ENCODE measurements around the gene ARHGEF16. TPM values are rescaled to one million over a fixed set of nuclear protein-coding genes. Genes with fewer than 3 reads are reported as not detected.
A peak's percentile ranks its signal among the peaks of the same experiment; 100 is the strongest.

The ARHGEF16 gene
- total RNA-seq, 1 experiment from 2014 or later: not detected

DNA sequence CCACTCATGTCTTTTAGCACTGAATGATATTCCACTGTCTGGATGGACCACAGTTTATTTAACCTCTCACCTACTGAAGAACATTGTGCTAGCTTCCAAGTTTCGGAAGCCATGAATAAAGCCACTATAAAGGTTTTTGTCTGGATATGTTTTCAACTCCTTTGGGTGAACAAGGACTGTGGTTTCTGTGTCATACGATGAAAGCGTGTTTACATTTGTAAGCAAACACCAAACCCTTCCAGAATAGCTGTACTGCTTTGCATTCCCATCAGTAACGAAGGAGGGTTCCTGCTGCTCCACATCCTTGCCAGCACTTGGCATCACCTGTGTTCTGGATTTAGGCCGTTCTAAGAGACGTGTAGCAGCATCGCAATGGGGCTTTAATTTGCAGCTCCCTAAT, 10.7 kb upstream of the ARHGEF16 start:
- Histone ChIP-seq H3K9me2 (replicated peaks; ENCODE audit: insufficient read depth, low read length) (no peaks in the 10 kb centered on the region), H3K27ac (ENCODE audit: low read length) (no peak overlapping the region), H3K4me1 (ENCODE audit: low read length) (no peaks in the 10 kb centered on the region), H3K79me2 (ENCODE audit: low read length) (no peaks in the 10 kb centered on the region), H3K9me3 (ENCODE audit: low read length) (0 out of 2 replicates have a peak, but pooled peaks cover 3% of the 10 kb centered on the region), H3K9ac (ENCODE audit: low read length) (no peak overlapping the region), H3K4me3 (ENCODE audit: low read length) (no peak overlapping the region), H2AFZ (ENCODE audit: low read length) (no peak overlapping the region), H4K20me1 (ENCODE audit: insufficient read depth, low read depth, low read length) (no peaks in the 10 kb centered on the region), H3K27me3 (ENCODE audit: low read length) (no peaks in the 10 kb centered on the region), H3K36me3 (ENCODE audit: insufficient read depth, low read length) (no peaks in the 10 kb centered on the region), H3K4me2 (ENCODE audit: low read depth, low read length, poor library complexity, severe bottlenecking) (no peak overlapping the region)
- no peak for DNase-seq

DNA sequence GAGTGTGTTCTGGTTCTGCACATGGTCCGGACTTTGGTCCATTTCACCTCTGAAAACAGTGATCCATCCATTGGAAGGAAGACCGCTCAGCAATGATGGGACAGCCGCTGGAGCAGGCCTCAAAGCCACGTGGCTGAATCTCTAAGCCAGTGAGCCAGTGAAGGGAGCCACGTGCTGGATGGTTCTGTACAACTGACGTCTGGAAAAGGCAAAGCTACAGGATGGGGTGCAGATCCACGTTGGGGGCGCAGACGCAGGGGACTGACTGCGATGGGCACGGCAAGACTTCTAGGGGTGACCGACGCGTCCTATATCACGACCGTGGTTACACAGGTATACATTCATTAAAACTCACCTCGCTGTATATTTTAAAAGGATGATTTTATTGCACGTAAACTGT, 10.2 kb upstream of the ARHGEF16 start:
- Histone ChIP-seq H4K20me1 (ENCODE audit: insufficient read depth, low read depth, low read length) (no peaks in the 10 kb centered on the region), H3K4me1 (ENCODE audit: low read length) (no peaks in the 10 kb centered on the region), H3K27me3 (ENCODE audit: low read length) (no peaks in the 10 kb centered on the region), H2AFZ (ENCODE audit: low read length) (no peak overlapping the region), H3K9me2 (replicated peaks; ENCODE audit: insufficient read depth, low read length) (no peaks in the 10 kb centered on the region), H3K4me2 (ENCODE audit: low read depth, low read length, poor library complexity, severe bottlenecking) (no peak overlapping the region), H3K36me3 (ENCODE audit: insufficient read depth, low read length) (no peaks in the 10 kb centered on the region), H3K4me3 (ENCODE audit: low read length) (no peak overlapping the region), H3K79me2 (ENCODE audit: low read length) (no peaks in the 10 kb centered on the region), H3K9ac (ENCODE audit: low read length) (no peak overlapping the region), H3K9me3 (ENCODE audit: low read length) (0 out of 2 replicates have a peak, but pooled peaks cover 3% of the 10 kb centered on the region), H3K27ac (ENCODE audit: low read length) (no peak overlapping the region)
- DNase-seq: no peak

DNA sequence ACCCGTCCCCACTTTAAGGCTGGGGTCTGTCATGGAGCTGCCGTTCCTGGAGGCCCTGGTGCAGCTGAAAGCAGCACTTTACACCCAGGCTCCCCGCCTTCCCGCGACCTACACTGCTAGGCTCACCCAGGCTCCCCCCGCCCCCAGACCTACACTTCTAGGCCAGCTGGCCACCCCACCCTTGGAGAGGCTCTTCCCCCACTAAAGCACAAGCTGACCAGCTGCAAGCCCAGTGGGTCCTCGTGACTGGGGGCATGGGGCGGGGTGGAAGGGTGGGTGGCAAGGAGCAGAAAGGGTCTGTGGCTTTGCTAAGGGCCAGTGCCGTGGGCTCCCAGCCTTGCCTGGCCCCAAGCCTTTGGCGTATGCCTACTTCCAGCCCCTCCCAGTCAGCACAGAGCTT, 9.7 kb upstream of the ARHGEF16 start:
- Histone ChIP-seq H4K20me1 (ENCODE audit: insufficient read depth, low read depth, low read length) (no peaks in the 10 kb centered on the region), H3K4me3 (ENCODE audit: low read length) (no peak overlapping the region), H3K27ac (ENCODE audit: low read length) (no peak overlapping the region), H3K79me2 (ENCODE audit: low read length) (no peaks in the 10 kb centered on the region), H3K36me3 (ENCODE audit: insufficient read depth, low read length) (no peaks in the 10 kb centered on the region), H3K4me1 (ENCODE audit: low read length) (no peaks in the 10 kb centered on the region), H3K9me3 (ENCODE audit: low read length) (0 out of 2 replicates have a peak, but pooled peaks cover 3% of the 10 kb centered on the region), H3K9ac (ENCODE audit: low read length) (no peak overlapping the region), H3K27me3 (ENCODE audit: low read length) (no peaks in the 10 kb centered on the region), H3K4me2 (ENCODE audit: low read depth, low read length, poor library complexity, severe bottlenecking) (no peak overlapping the region), H2AFZ (ENCODE audit: low read length) (no peak overlapping the region), H3K9me2 (replicated peaks; ENCODE audit: insufficient read depth, low read length) (no peaks in the 10 kb centered on the region)
- DNase-seq: no peak

DNA sequence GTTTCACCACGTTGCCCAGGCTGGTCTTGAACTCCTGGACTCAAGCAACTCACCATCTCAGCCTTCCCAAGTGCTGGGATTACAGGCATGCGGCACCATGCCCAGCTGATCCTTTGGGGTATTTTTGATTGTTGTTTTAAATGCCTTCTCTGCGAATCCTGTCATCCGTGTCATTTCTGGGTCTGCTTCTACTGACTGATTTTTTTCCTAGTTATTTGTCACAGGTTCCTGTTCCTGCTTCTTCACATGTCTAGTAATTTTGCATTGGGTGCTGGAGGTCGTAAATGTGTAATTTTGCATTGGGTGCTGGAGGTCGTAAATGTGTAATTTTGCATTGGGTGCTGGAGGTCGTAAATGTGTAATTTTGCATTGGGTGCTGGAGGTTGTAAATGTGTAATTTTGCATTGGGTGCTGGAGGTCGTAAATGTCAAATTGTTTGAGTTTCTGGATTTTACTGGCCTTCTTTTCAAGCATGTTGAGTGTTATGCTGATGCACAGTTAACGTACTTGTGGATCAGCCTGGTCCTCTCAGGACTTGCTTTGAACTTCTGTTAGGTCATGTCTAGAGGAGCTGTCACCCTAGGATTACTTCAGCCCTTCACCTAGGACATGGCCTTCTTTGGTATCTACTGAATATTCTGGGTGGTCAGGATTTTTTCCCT, 4.1 kb upstream of the ARHGEF16 start:
- no peak overlapping the region for H3K27ac ChIP-seq (ENCODE audit: low read length)
- H3K36me3 ChIP-seq (ENCODE audit: insufficient read depth, low read length): no peaks in the 10 kb centered on the region
- H4K20me1 ChIP-seq (ENCODE audit: insufficient read depth, low read depth, low read length): peaks cover 5% of the 10 kb centered on the region; the same call in 1 of the 2 replicates
- H2AFZ ChIP-seq (ENCODE audit: low read length): no peak overlapping the region
- DNase-seq: no peak
- no peak overlapping the region for H3K4me3 ChIP-seq (ENCODE audit: low read length)
- no peaks in the 10 kb centered on the region for H3K9me2 ChIP-seq (replicated peaks; ENCODE audit: insufficient read depth, low read length)
- H3K79me2 ChIP-seq (ENCODE audit: low read length): no peaks in the 10 kb centered on the region
- H3K4me1 ChIP-seq (ENCODE audit: low read length): no peaks in the 10 kb centered on the region
- no peak overlapping the region for H3K9ac ChIP-seq (ENCODE audit: low read length)
- 0 out of 2 replicates have a peak, but pooled peaks cover 3% of the 10 kb centered on the region for H3K9me3 ChIP-seq (ENCODE audit: low read length)
- no peak overlapping the region for H3K4me2 ChIP-seq (ENCODE audit: low read depth, low read length, poor library complexity, severe bottlenecking)
- H3K27me3 ChIP-seq (ENCODE audit: low read length): no peaks in the 10 kb centered on the region

DNA sequence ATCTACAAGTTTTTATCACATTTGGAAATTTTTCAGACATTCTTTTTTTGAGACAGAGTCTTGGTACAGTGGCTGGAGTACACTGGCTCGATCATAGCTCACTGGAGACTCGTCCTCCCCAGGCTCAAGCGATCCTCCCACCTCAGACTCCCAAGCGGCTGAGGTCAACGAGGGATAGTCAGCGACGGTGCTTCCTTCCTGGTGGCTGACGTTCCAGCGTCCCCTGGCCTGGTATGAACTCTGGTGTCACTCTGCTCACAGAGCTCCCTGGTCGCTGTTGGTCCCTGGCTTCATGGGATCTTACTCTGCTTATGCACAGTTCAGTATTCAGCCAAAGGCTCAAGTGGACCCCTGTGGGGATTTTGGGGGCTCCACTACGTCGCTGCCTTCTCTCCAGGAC, 3.5 kb upstream of the ARHGEF16 start:
- H3K4me1 ChIP-seq (ENCODE audit: low read length): no peaks in the 10 kb centered on the region

DNA sequence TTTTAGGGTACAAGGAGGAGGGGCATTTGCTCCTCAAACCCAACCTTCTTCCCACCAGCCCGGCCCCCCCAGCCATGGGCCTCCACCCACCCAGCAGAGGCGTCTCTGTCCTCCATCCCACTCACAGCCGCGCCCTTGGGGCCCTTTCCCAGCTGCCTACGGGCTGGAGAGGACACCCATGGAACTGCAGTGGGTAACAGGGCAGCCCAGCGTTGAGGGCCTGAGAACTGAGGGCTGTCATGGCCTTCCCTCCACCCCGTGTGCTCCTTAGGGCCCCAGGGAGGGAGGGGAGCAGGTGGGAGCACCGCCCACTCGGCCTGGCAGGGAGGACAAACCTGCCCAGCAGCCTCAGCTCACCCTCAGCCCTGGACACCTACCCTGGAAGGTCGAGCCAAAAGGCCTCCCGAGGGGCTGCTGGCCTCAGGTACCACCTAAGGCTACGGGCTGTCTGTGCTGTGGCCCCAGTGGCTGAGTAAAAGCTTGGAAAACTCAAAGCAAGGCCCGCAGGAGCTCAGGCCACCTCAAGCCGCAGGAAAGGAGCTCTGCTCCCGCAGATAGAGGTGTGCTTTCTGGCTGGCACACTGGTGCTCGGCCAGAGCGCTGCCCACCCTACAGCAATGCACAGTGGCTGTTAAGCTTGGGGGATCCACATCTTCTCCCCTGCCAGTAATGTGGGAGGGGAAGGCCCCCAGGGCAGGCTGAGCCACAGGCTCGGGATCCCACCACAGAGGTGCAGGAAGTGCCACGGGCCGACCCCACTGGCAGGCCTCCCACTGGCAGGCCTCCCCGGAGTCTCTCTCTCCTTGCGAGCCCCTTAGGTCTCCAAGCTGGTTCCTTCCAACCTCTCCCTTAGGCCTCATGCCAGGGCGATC, 2.2 kb upstream of the ARHGEF16 start:
- no peaks in the 10 kb centered on the region for H3K36me3 ChIP-seq (ENCODE audit: insufficient read depth, low read length)
- no peak overlapping the region for H3K9ac ChIP-seq (ENCODE audit: low read length)
- no peak overlapping the region for H3K4me2 ChIP-seq (ENCODE audit: low read depth, low read length, poor library complexity, severe bottlenecking)
- H3K27ac ChIP-seq (ENCODE audit: low read length): no peak overlapping the region
- H3K79me2 ChIP-seq (ENCODE audit: low read length): no peaks in the 10 kb centered on the region
- H3K9me2 ChIP-seq (replicated peaks; ENCODE audit: insufficient read depth, low read length): no peaks in the 10 kb centered on the region
- no peaks in the 10 kb centered on the region for H3K4me1 ChIP-seq (ENCODE audit: low read length)
- peaks cover 5% of the 10 kb centered on the region; the same call in 1 of the 2 replicates for H4K20me1 ChIP-seq (ENCODE audit: insufficient read depth, low read depth, low read length)
- H2AFZ ChIP-seq (ENCODE audit: low read length): no peak overlapping the region
- no peak for DNase-seq
- no peak overlapping the region for H3K4me3 ChIP-seq (ENCODE audit: low read length)
- H3K27me3 ChIP-seq (ENCODE audit: low read length): no peaks in the 10 kb centered on the region
- H3K9me3 ChIP-seq (ENCODE audit: low read length): 0 out of 2 replicates have a peak, but pooled peaks cover 3% of the 10 kb centered on the region

More for the DNA sequence above, 3.5 kb upstream of the ARHGEF16 start:
- Histone ChIP-seq H2AFZ (ENCODE audit: low read length) (no peak overlapping the region), H3K9me3 (ENCODE audit: low read length) (0 out of 2 replicates have a peak, but pooled peaks cover 3% of the 10 kb centered on the region), H3K4me3 (ENCODE audit: low read length) (no peak overlapping the region), H3K27ac (ENCODE audit: low read length) (no peak overlapping the region), H4K20me1 (ENCODE audit: insufficient read depth, low read depth, low read length) (peaks cover 5% of the 10 kb centered on the region; the same call in 1 of the 2 replicates), H3K79me2 (ENCODE audit: low read length) (no peaks in the 10 kb centered on the region), H3K27me3 (ENCODE audit: low read length) (no peaks in the 10 kb centered on the region), H3K4me2 (ENCODE audit: low read depth, low read length, poor library complexity, severe bottlenecking) (no peak overlapping the region), H3K36me3 (ENCODE audit: insufficient read depth, low read length) (no peaks in the 10 kb centered on the region), H3K9ac (ENCODE audit: low read length) (no peak overlapping the region), H3K9me2 (replicated peaks; ENCODE audit: insufficient read depth, low read length) (no peaks in the 10 kb centered on the region)
- no peak for DNase-seq

DNA sequence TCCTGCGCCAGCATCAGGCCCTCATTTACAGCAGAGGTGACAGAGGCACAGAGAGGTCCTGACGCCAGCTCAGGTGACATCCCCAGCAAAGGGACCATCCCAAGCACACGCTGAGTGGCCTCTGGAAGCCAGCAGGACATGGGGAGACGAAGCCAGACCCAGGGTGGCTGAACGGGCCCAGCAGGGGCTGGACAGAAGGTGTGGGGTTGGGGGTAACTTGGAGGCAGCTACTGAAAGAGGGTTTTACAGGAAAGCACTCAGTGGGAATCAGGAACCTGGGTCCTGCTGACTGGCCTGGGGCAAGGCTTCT, 1.6 kb upstream of the ARHGEF16 start:
- Histone ChIP-seq H3K27ac (ENCODE audit: low read length) (no peak overlapping the region), H4K20me1 (ENCODE audit: insufficient read depth, low read depth, low read length) (peaks cover 5% of the 10 kb centered on the region; the same call in 1 of the 2 replicates), H3K4me1 (ENCODE audit: low read length) (no peaks in the 10 kb centered on the region), H3K9ac (ENCODE audit: low read length) (no peak overlapping the region), H3K4me3 (ENCODE audit: low read length) (no peak overlapping the region), H3K9me2 (replicated peaks; ENCODE audit: insufficient read depth, low read length) (no peaks in the 10 kb centered on the region), H2AFZ (ENCODE audit: low read length) (no peak overlapping the region), H3K9me3 (ENCODE audit: low read length) (no peaks in the 10 kb centered on the region), H3K79me2 (ENCODE audit: low read length) (no peaks in the 10 kb centered on the region), H3K36me3 (ENCODE audit: insufficient read depth, low read length) (no peaks in the 10 kb centered on the region), H3K4me2 (ENCODE audit: low read depth, low read length, poor library complexity, severe bottlenecking) (no peak overlapping the region), H3K27me3 (ENCODE audit: low read length) (no peaks in the 10 kb centered on the region)
- DNase-seq: no peak

DNA sequence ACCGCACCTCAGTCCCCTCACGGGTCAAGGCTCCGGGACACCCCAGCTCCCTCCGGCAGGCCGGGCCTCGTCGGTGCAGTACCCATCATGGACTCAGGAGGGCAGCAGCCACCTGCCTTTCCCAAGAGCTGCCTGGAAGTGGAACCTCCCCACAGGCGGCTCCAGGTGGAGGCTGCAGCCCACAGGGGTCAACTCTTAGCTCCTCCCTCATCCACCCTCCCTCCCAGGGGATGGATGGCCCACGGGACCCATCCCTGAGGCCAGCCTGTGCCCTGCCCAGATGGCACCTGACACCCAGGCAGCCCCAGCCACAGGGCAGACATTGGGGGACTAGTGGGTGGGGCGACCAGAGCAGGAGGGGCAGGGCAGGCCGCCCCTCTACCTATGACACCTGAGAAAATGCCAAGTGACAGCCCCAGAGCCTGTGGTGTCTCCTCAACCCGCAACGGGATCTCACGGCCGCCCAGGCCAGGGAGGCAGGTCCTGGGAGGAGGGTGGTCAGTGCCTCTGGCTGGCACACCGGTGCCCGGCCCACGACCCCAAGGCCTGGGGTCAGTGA, 1.2 kb upstream of the ARHGEF16 start:
- Histone ChIP-seq H3K4me1 (ENCODE audit: low read length) (no peaks in the 10 kb centered on the region), H3K27me3 (ENCODE audit: low read length) (no peaks in the 10 kb centered on the region), H4K20me1 (ENCODE audit: insufficient read depth, low read depth, low read length) (peaks cover 5% of the 10 kb centered on the region; the same call in 1 of the 2 replicates), H3K9ac (ENCODE audit: low read length) (no peak overlapping the region), H3K9me2 (replicated peaks; ENCODE audit: insufficient read depth, low read length) (no peaks in the 10 kb centered on the region), H3K9me3 (ENCODE audit: low read length) (no peaks in the 10 kb centered on the region), H2AFZ (ENCODE audit: low read length) (no peak overlapping the region), H3K36me3 (ENCODE audit: insufficient read depth, low read length) (no peaks in the 10 kb centered on the region), H3K4me3 (ENCODE audit: low read length) (no peak overlapping the region), H3K4me2 (ENCODE audit: low read depth, low read length, poor library complexity, severe bottlenecking) (no peak overlapping the region), H3K79me2 (ENCODE audit: low read length) (no peaks in the 10 kb centered on the region), H3K27ac (ENCODE audit: low read length) (no peak overlapping the region)
- DNase-seq: peak; percentile 85

Data from Karpas-422 (cell line).